ENCODE measurements around the gene NPL. TPM values are rescaled to one million over a fixed set of nuclear protein-coding genes. Genes with fewer than 3 reads are reported as not detected.

Gene NPL
- total RNA-seq, 1 donor, result 13.9 TPM

- no peak overlapping the region for H3K4me3 ChIP-seq (ENCODE audit: low read length)
- H3K4me1 ChIP-seq (ENCODE audit: insufficient read depth, low read length), result no peaks in the 10 kb centered on the region
- no peaks in the 10 kb centered on the region for H3K27me3 ChIP-seq (ENCODE audit: insufficient read depth, low read length)
- no peaks in the 10 kb centered on the region for H3K9me3 ChIP-seq (ENCODE audit: low read depth, low read length)
Measured at GRCh38 chr1:182860658-182861057, 71.1 kb downstream of the NPL start.

GRCh38 chr1:182861994-182862393, 72.4 kb downstream of the NPL start:
- Histone ChIP-seq H3K4me3 (ENCODE audit: low read length) (no peak overlapping the region), H3K4me1 (ENCODE audit: insufficient read depth, low read length) (no peaks in the 10 kb centered on the region), H3K27me3 (ENCODE audit: insufficient read depth, low read length) (no peaks in the 10 kb centered on the region), H3K9me3 (ENCODE audit: low read depth, low read length) (no peaks in the 10 kb centered on the region)

DNA sequence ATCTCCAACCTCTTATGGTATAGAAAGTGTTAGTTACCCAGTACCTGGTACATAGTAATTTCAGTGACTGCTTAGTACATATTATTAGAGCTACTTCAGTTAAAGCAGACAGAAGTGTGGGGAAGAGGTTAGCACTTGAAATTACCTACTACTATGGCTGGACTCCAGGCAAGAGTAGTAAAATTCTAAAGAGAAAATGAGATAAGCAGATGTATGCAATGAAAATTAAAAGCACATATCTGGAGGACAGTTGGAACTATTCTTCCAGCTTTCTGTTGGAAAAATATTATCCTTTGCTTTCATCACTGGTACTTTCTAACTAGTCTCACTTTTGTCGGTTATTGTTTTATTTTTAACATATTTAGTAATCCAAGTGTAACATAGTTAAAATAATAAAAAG, 73.3 kb downstream of the NPL start:
- Histone ChIP-seq H3K27me3 (ENCODE audit: insufficient read depth, low read length) (no peaks in the 10 kb centered on the region), H3K9me3 (ENCODE audit: low read depth, low read length) (no peaks in the 10 kb centered on the region), H3K4me1 (ENCODE audit: insufficient read depth, low read length) (no peaks in the 10 kb centered on the region), H3K4me3 (ENCODE audit: low read length) (no peak overlapping the region)

GRCh38 chr1:182863940-182864339, 74.4 kb downstream of the NPL start:
- H3K4me1 ChIP-seq (ENCODE audit: insufficient read depth, low read length), result no peaks in the 10 kb centered on the region
- H3K4me3 ChIP-seq (ENCODE audit: low read length), result no peak overlapping the region
- H3K9me3 ChIP-seq (ENCODE audit: low read depth, low read length), result no peaks in the 10 kb centered on the region
- H3K27me3 ChIP-seq (ENCODE audit: insufficient read depth, low read length), result no peaks in the 10 kb centered on the region

- Histone ChIP-seq H3K4me1 (ENCODE audit: insufficient read depth, low read length) (no peaks in the 10 kb centered on the region), H3K9me3 (ENCODE audit: low read depth, low read length) (no peaks in the 10 kb centered on the region), H3K27me3 (ENCODE audit: insufficient read depth, low read length) (no peaks in the 10 kb centered on the region), H3K4me3 (ENCODE audit: low read length) (no peak overlapping the region)
Measured at GRCh38 chr1:182867861-182868260, 78.3 kb downstream of the NPL start.

DNA sequence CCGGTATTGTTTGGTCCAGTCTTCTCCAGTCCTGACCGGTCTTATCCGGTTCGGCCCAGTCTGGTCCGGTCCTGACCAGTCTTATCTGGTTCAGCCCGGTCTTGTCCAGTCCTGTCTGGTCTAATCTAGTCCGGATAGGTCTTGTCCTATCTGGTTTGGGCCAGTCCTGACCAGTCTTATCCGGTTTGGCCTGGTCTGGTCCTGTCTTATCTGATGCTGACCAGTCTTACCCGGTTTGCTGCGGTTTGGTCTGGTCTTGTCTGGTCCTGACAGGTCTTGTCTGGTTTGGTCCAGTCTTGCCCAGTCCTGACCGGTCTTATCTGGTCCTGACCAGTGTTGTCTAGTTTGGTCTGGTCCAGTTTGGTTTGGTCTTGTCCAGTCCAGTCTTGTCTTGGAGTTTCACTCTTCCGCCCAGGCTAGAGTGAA, 79.7 kb downstream of the NPL start:
- no peaks in the 10 kb centered on the region for H3K27me3 ChIP-seq (ENCODE audit: insufficient read depth, low read length)
- H3K9me3 ChIP-seq (ENCODE audit: low read depth, low read length), result no peaks in the 10 kb centered on the region
- no peaks in the 10 kb centered on the region for H3K4me1 ChIP-seq (ENCODE audit: insufficient read depth, low read length)
- H3K4me3 ChIP-seq (ENCODE audit: low read length), result no peak overlapping the region

DNA sequence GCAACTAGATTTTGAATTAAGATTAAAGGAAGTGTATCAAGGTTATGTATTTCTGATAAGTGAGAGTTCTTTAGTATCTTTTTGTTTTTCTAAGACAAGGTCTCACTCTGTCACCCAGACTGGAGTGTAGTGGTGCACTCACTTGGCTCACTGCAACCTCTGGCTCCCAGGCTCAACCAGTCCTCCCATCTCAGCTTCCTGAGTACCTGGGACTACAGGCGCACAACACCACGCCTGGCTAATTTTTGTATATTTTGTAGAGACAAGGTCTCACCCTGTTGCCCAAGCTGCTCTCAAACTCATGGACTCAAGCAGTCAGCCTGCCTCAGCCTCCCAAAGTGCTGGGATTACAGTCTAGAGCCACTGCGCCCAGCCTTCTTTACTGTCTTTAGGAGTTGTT, 83.3 kb downstream of the NPL start:
- Histone ChIP-seq H3K27me3 (ENCODE audit: insufficient read depth, low read length) (no peaks in the 10 kb centered on the region), H3K9me3 (ENCODE audit: low read depth, low read length) (no peaks in the 10 kb centered on the region), H3K4me3 (ENCODE audit: low read length) (no peak overlapping the region), H3K4me1 (ENCODE audit: insufficient read depth, low read length) (no peaks in the 10 kb centered on the region)

DNA sequence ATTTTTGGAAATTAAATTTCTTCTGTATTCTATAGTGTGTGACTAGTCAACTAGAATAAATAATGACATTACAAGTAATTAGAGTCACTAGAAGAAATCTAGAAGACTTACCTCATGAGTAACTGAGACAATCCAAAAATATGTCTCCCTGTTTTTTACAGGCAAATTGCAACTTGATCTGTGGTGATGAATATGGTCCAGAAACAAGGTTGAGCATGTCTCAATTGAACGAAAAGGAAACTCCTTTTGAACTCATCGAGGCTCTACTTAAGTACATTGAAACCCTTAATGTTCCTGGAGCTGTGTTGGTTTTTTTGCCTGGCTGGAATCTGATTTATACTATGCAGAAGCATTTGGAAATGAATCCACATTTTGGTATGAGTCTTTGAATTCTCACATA, 86.3 kb downstream of the NPL start:
- no peaks in the 10 kb centered on the region for H3K9me3 ChIP-seq (ENCODE audit: low read depth, low read length)
- no peak overlapping the region for H3K4me3 ChIP-seq (ENCODE audit: low read length)
- no peaks in the 10 kb centered on the region for H3K4me1 ChIP-seq (ENCODE audit: insufficient read depth, low read length)
- H3K27me3 ChIP-seq (ENCODE audit: insufficient read depth, low read length), result no peaks in the 10 kb centered on the region

DNA sequence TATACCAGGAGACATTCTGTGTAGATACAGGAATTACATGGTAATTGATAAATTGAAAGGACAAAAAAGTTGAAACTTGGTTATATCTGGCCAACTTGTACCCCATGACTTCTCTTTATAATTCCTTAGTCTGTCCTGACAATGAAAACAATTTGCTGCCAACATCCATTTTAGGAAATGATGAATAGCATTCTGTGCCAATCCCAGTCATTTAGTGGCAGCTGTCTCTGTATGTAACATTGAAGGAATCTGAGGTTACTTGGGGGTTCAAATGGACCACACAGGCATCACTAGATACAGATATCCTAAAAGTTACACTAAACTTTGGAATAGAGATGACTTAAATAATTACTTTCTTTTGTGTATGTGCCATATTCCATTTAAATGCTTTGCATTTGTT, 87.8 kb downstream of the NPL start:
- no peaks in the 10 kb centered on the region for H3K27me3 ChIP-seq (ENCODE audit: insufficient read depth, low read length)

GRCh38 chr1:182877842-182878241, 88.3 kb downstream of the NPL start:
- no peaks in the 10 kb centered on the region for H3K9me3 ChIP-seq (ENCODE audit: low read depth, low read length)
- H3K27me3 ChIP-seq (ENCODE audit: insufficient read depth, low read length), result no peaks in the 10 kb centered on the region
- H3K4me3 ChIP-seq (ENCODE audit: low read length), result no peak overlapping the region
- no peaks in the 10 kb centered on the region for H3K4me1 ChIP-seq (ENCODE audit: insufficient read depth, low read length)

More for the DNA sequence above, 87.8 kb downstream of the NPL start:
- H3K4me3 ChIP-seq (ENCODE audit: low read length), result no peak overlapping the region
- no peaks in the 10 kb centered on the region for H3K4me1 ChIP-seq (ENCODE audit: insufficient read depth, low read length)
- H3K9me3 ChIP-seq (ENCODE audit: low read depth, low read length), result no peaks in the 10 kb centered on the region

Other genes starting within 250 kb of the NPL start
- gene RNASEL, start 200.5 kb upstream of the NPL start, total RNA-seq, result 2.9 TPM
- gene RGS16, start 185.4 kb upstream of the NPL start, total RNA-seq, result 4.3 TPM
- not detected for gene RGS8, start 105.2 kb upstream of the NPL start, total RNA-seq
- 377 TPM for gene DHX9, start 49.6 kb downstream of the NPL start, total RNA-seq
- not detected for gene SHCBP1L, start 163.4 kb downstream of the NPL start, total RNA-seq
- 2.6 TPM for gene LAMC1, start 233.6 kb downstream of the NPL start, total RNA-seq